Measurements from ENCODE around the gene COL25A1. TPM values are rescaled to one million over a fixed set of nuclear protein-coding genes. Genes with fewer than 3 reads are reported as not detected.

Gene COL25A1
- total RNA-seq, 1 experiment from 2014 or later: not detected

GRCh38 chr4:108831291-108831690, 471.2 kb downstream of the COL25A1 start:
- Histone ChIP-seq H3K9me2 (ENCODE audit: insufficient read depth) (no peaks in the 10 kb centered on the region), H3K9ac (ENCODE audit: low read length) (no peak overlapping the region), H3K4me1 (ENCODE audit: control insufficient read depth in 1 of 2, insufficient read depth in 2 of 2, low read length in 2 of 2) (no peaks in the 10 kb centered on the region), H3K27me3 (ENCODE audit: insufficient read depth, low read length) (peaks cover 44% of the 10 kb centered on the region), H4K20me1 (ENCODE audit: insufficient read depth) (no peaks in the 10 kb centered on the region), H3K79me2 (ENCODE audit: insufficient read depth, low read length) (no peaks in the 10 kb centered on the region), H3K36me3 (ENCODE audit: control insufficient read depth in 1 of 2, insufficient read depth in 2 of 2, low read length in 2 of 2) (no peaks in the 10 kb centered on the region), H2AFZ (ENCODE audit: low read depth, low read length, poor library complexity, severe bottlenecking) (no peak overlapping the region), H3K4me2 (ENCODE audit: low read length) (no peak overlapping the region), H3K9me3 (ENCODE audit: control insufficient read depth in 1 of 2, insufficient read depth in 1 of 2, low read depth in 1 of 2, low read length in 2 of 2) (no peaks in the 10 kb centered on the region), H3K4me3 (replicated peaks in 1 of 2; ENCODE audit: low read depth in 1 of 2, low read length in 2 of 2) (no peak overlapping the region), H3K27ac (ENCODE audit: low read depth, low read length) (no peak overlapping the region)
- no peak for ATAC-seq
- ChIA-PET CTCF (no interaction called here), POLR2A (no interaction called here), RAD21 (ENCODE audit: low non-redundant PET in 1 of 2, low total read pairs in 2 of 2, uncharacterized antibody in 2 of 2, unreplicated experiment in 2 of 2) (no interaction called here)
- DNase-seq (ENCODE audit: low read depth, low spot score): no peak
- no peak for TF ChIP-seq YY1 (IDR thresholded peaks at IDR 0.05; ENCODE audit: extremely low read depth, insufficient replicate concordance, low read depth, low read length)
- no peak for TF ChIP-seq EZH2phosphoT487 (IDR thresholded peaks at IDR 0.05; ENCODE audit: borderline replicate concordance)
- TF ChIP-seq SIN3A (IDR thresholded peaks at IDR 0.05; ENCODE audit: low read depth): no peak
- no peak for TF ChIP-seq POLR2A (IDR thresholded peaks at IDR 0.05; ENCODE audit: borderline replicate concordance, extremely low read depth, insufficient read depth, insufficient read length)
- TF ChIP-seq CEBPB (IDR thresholded peaks at IDR 0.05; ENCODE audit: low read depth): no peak
- TF ChIP-seq MAX (IDR thresholded peaks at IDR 0.05): no peak
- TF ChIP-seq REST (IDR thresholded peaks at IDR 0.05; ENCODE audit: low read depth): no peak
- TF ChIP-seq ZNF274 (IDR thresholded peaks at IDR 0.05; ENCODE audit: low read depth, low read length): no peak
- no peak for TF ChIP-seq EZH2 (IDR thresholded peaks at IDR 0.05)
- TF ChIP-seq ATF3 (IDR thresholded peaks at IDR 0.05): no peak
- no peak for TF ChIP-seq SP1 (IDR thresholded peaks at IDR 0.05; ENCODE audit: low read depth)
- TF ChIP-seq EGR1 (IDR thresholded peaks at IDR 0.05; ENCODE audit: low read depth): no peak
- TF ChIP-seq TCF7L2 (IDR thresholded peaks at IDR 0.05; ENCODE audit: borderline replicate concordance, extremely low read depth, insufficient read depth, insufficient read length): no peak
- TF ChIP-seq CTCF (IDR thresholded peaks at IDR 0.05 in 2 of 3, conservative IDR thresholded peaks at IDR 0.05 in 1 of 3; ENCODE audit: borderline replicate concordance in 1 of 3, insufficient read depth in 1 of 3, low read depth in 2 of 3, low read length in 2 of 3): no peak
- no peak for TF ChIP-seq ZFX (IDR thresholded peaks at IDR 0.05)
- TF ChIP-seq ZBTB33 (IDR thresholded peaks at IDR 0.05; ENCODE audit: extremely low read depth, insufficient replicate concordance, low read length): no peak
- TF ChIP-seq RAD21 (IDR thresholded peaks at IDR 0.05; ENCODE audit: low read depth): no peak
- TF ChIP-seq POLR2AphosphoS5 (IDR thresholded peaks at IDR 0.05; ENCODE audit: low read depth, low read length): no peak
- TF ChIP-seq JUND (IDR thresholded peaks at IDR 0.05): no peak
- TF ChIP-seq CBX3 (IDR thresholded peaks at IDR 0.05; ENCODE audit: low read depth): no peak
- BruUV-seq (replicated peaks): no TSS peak
- intact Hi-C loops (cut with micrococcal nuclease): no loop called here
